GM12878 (cell line): ENCODE measurements around the gene FAF1. TPM values are rescaled to one million over a fixed set of nuclear protein-coding genes. Genes with fewer than 3 reads are reported as not detected.
A peak's percentile ranks its signal among the peaks of the same experiment; 100 is the strongest.

ENCODE experiments used
- ATAC-seq: fragments of 200-7000 bp; cut with Tn5 transposase; 3 replicates; pipeline ENCODE4 v1.9.1; 2020; ENCODE audit warnings: mild to moderate bottlenecking, moderate library complexity
- BruUV-seq: library from RNA; stranded (reverse); fragments of 400-500 nt; replicated peaks from 2 replicates; lab custom pipeline; 2021; lab: Mats Ljungman, UMichigan
- CTCF ChIA-PET: fragments of 300-600 bp; sonication (Branson Sonifier 250); formaldehyde crosslinking; extraction: SDS; loops from one replicate; lab custom pipeline; 2021; ENCODE audit warnings: inconsistent platforms; lab: Yijun Ruan, JAX
- POLR2A ChIA-PET: fragments of 350-600 bp; formaldehyde crosslinking; extraction: SDS; loops from one replicate; lab custom pipeline; 2021; ENCODE audit warnings: inconsistent platforms; lab: Charles Lee
- RAD21 ChIA-PET: fragments of 300-600 bp; sonication (Branson Sonifier 250); formaldehyde crosslinking; loops from one replicate; lab custom pipeline; 2023; ENCODE audit warnings: antibody characterized with exemption; ENCODE audit not compliant: unreplicated experiment; lab: Charles Lee
- SMC1A ChIA-PET: fragments of 300-600 bp; sonication (Branson Sonifier 250); formaldehyde crosslinking; loops from one replicate; lab custom pipeline; 2023; ENCODE audit not compliant: unreplicated experiment, uncharacterized antibody; lab: Charles Lee
- DNase-seq: peaks from one replicate; pipeline ENCODE4 v3.0.0-alpha.2; 2011; ENCODE audit warnings: low read depth, low spot score
- FAIRE-seq: peaks from 3 replicates; lab custom pipeline; 2011; peaks lifted over from hg19 to GRCh38; lab: Jason Lieb, UNC
- H2AFZ ChIP-seq: 2 replicates; pipeline ENCODE4 v1.6.0; 2011; ENCODE audit warnings: low read depth, low read length, control low read depth; ENCODE audit not compliant: control insufficient read depth
- H3K27ac ChIP-seq: 2 replicates; pipeline ENCODE4 v1.5.1; 2011; ENCODE audit warnings: control low read depth; ENCODE audit not compliant: control insufficient read depth, insufficient read depth
- H3K27me3 ChIP-seq, 2 experiments: replicated peaks in 1 of 2; 2 replicates each; pipeline versions ENCODE4 v1.6.0 to v1.6.1; 2011; ENCODE audit warnings: low read length in 1 of 2; ENCODE audit not compliant: control insufficient read depth in 2 of 2, insufficient read depth in 2 of 2
- H3K36me3 ChIP-seq, 2 experiments: 2 replicates each; pipeline ENCODE4 v1.5.1; 2011; ENCODE audit warnings: low read length in 1 of 2; ENCODE audit not compliant: control insufficient read depth in 2 of 2, insufficient read depth in 2 of 2
- H3K4me1 ChIP-seq: 2 replicates; pipeline ENCODE4 v1.6.1; 2011; ENCODE audit warnings: mild to moderate bottlenecking, low read length, moderate library complexity, mixed read lengths; ENCODE audit not compliant: control insufficient read depth, insufficient read depth
- H3K4me2 ChIP-seq: 2 replicates; pipeline ENCODE4 v1.6.0; 2011; ENCODE audit warnings: control low read depth; ENCODE audit not compliant: control insufficient read depth, insufficient read depth
- H3K4me3 ChIP-seq: fragments of 200-600 bp; sonication (generic); 2 replicates; pipeline ENCODE4 v1.5.1; 2016
- H3K79me2 ChIP-seq: 2 replicates; pipeline ENCODE4 v1.6.0; 2011; ENCODE audit warnings: low read length; ENCODE audit not compliant: control insufficient read depth, insufficient read depth
- H3K9ac ChIP-seq: 2 replicates; pipeline ENCODE4 v1.8.0; 2011; ENCODE audit warnings: low read length, control low read depth, mixed read lengths; ENCODE audit not compliant: control insufficient read depth, insufficient read depth
- H3K9me3 ChIP-seq: replicated peaks from 3 replicates; pipeline ENCODE4 v1.5.1; 2011; ENCODE audit warnings: mild to moderate bottlenecking, low read length; ENCODE audit not compliant: control insufficient read depth, insufficient read depth
- H4K20me1 ChIP-seq: 2 replicates; pipeline ENCODE4 v1.6.0; 2011; ENCODE audit not compliant: control insufficient read depth, insufficient read depth
- JUNB ChIP-seq: IDR thresholded peaks from 2 replicates; pipeline ENCODE4 v1.6.1; 2016; ENCODE audit warnings: antibody characterized with exemption, mild to moderate bottlenecking
- PAX5 ChIP-seq: IDR thresholded peaks from 2 replicates; pipeline ENCODE4 v1.6.1; 2011; ENCODE audit warnings: low read depth, low read length, borderline replicate concordance
- RUNX3 ChIP-seq: IDR thresholded peaks from 2 replicates; pipeline ENCODE4 v1.6.1; 2012; ENCODE audit warnings: low read length, inconsistent platforms
- ZNF592 ChIP-seq: fragments of 450-650 bp; IDR thresholded peaks from 2 replicates; pipeline ENCODE4 v1.6.1; 2017; ENCODE audit warnings: mild to moderate bottlenecking, moderate library complexity
- WGBS: methylation state at CpG from one replicate; pipeline ENCODE4 v1.1.6; 2016; ENCODE audit warnings: low lambda C conversion rate; ENCODE audit not compliant: insufficient replicate concordance, insufficient coverage; ENCODE audit errors: missing lambda C conversion rate; 5-methylcytosine and 5-hydroxymethylcytosine counted together
- in situ Hi-C: fragments of 300-500 bp; cut with MboI; formaldehyde crosslinking; loops from 9 replicates; pipeline ENCODE4 v1.14.3; 2018; ENCODE audit warnings: mixed read lengths
- intact Hi-C: fragments of 100-400 bp; cut with micrococcal nuclease; formaldehyde crosslinking; loops from one replicate; pipeline ENCODE4 v1.14.2; 2022; ENCODE audit not compliant: unreplicated experiment
- polyA plus RNA-seq, 11 experiments: library from polyadenylated mRNA; depleted of rRNA in 4 of 11; unstranded in 6 of 11; stranded (reverse) in 5 of 11; fragments of >200 nt; fragmentation: Nextera tagmentation in 4 of 11; fragmentation: Illumina TruSeq in 1 of 11; extraction: Ambion mirVana in 4 of 11; extraction: Trizol in 1 of 11; gene quantifications; 1 replicate in 1 of 11; 2 replicates in 10 of 11; pipeline versions ENCODE4 v1.2.1 to v1.2.3, GENCODE V29; 2011 to 2016; ENCODE audit warnings: inconsistent platforms in 2 of 11, missing spikeins in 2 of 11, low read depth in 1 of 11
- total RNA-seq, 4 experiments: library from RNA; depleted of rRNA in 3 of 4; stranded (reverse); fragments of >200 nt in 3 of 4; fragmentation: Illumina TruSeq in 1 of 4; extraction: Trizol in 1 of 4; gene quantifications; 2 replicates each; pipeline versions ENCODE4 v1.2.1 to v1.2.3, GENCODE V29; 2013 to 2021

The FAF1 gene
- total and polyA plus RNA-seq, 10 of the 15 experiments (the other 5 are each of a cell fraction or from before 2014, with no cell fraction given), result 8.6 to 54.5 (median 23.7) TPM

GRCh38 chr1:50548243-50548642 is 411.8 kb downstream of the FAF1 start:
- peak; percentile 26; the same call in 1 of the 2 replicates for TF ChIP-seq JUNB
- peak; percentile 11; the same call in 1 of the 2 replicates for TF ChIP-seq RUNX3
- TF ChIP-seq ZNF592, result no peak
- TF ChIP-seq PAX5, result no peak
- POLR2A ChIA-PET, result no interaction called here
- 96% methylated on average over 1 of the region's 1 CpG for WGBS

More at GRCh38 chr1:50548243-50548642, 411.8 kb downstream of the FAF1 start:
- DNase-seq, result no peak
- SMC1A ChIA-PET, result interaction anchor here (1.6 to 1.9 kb wide), 2 partner anchors 8 to 19 kb away, joined by 3 to 4 read pairs; no protein-coding TSS in a partner anchor
- no peak overlapping the region for H3K27ac ChIP-seq
- H3K9me3 ChIP-seq, result no peaks in the 10 kb centered on the region
- no peak overlapping the region for H3K4me3 ChIP-seq
- H3K27me3 ChIP-seq, result no peaks in the 10 kb centered on the region
- CTCF ChIA-PET, result no interaction called here
- no peak overlapping the region for H3K4me2 ChIP-seq
- H3K9ac ChIP-seq, result no peak overlapping the region
- BruUV-seq, result no TSS peak
- H3K36me3 ChIP-seq, result no peaks in the 10 kb centered on the region; a peak in 1 of 4 replicates
- peak; percentile 52 for ATAC-seq
- FAIRE-seq, result peak; percentile 59
- in situ Hi-C loops, result no loop called here
- no peaks in the 10 kb centered on the region for H3K79me2 ChIP-seq
- RAD21 ChIA-PET, result no interaction called here
- intact Hi-C loops, result no loop called here
- H2AFZ ChIP-seq, result no peak overlapping the region
- H4K20me1 ChIP-seq, result no peaks in the 10 kb centered on the region
- no peaks in the 10 kb centered on the region for H3K4me1 ChIP-seq
